DOHH2 (cell line): ENCODE measurements around the gene TNFAIP2.

Experiments used
- CTCF ChIP-seq: fragments of 200-600 bp; sonication (generic); IDR thresholded peaks from one replicate; pipeline ENCODE4 v1.5.1; 2014; ENCODE audit warnings: antibody characterized with exemption, mild to moderate bottlenecking, low read depth, low read length; ENCODE audit not compliant: poor library complexity, severe bottlenecking
- EZH2phosphoT487 ChIP-seq: fragments of 200-600 bp; sonication (generic); IDR thresholded peaks from 2 replicates; pipeline ENCODE4 v1.6.1; 2017; ENCODE audit warnings: borderline replicate concordance, mild to moderate bottlenecking, antibody characterized with exemption, low read length, moderate library complexity, mixed read lengths

- TF ChIP-seq CTCF (no peak), EZH2phosphoT487 (no peak)
These were observed 37.8 kb downstream of the TNFAIP2 start for GRCh38 chr14:103161054-103161397.
